ENCODE measurements around the gene PIK3AP1.
"Not testable (repeated sequence)": the region's sequence is repeated elsewhere in the genome, so short reads cannot be mapped to it uniquely, and the experiment has no call there.

The PIK3AP1 gene

GRCh38 chr10:96719850-96720421 lies 378 bp downstream of the PIK3AP1 start:
- no peak for DNase-seq (ENCODE audit: low read depth)

GRCh38 chr10:96719200-96719599 lies 1.1 kb downstream of the PIK3AP1 start:
- DNase-seq (ENCODE audit: low read depth): no peak

- no peak for DNase-seq (ENCODE audit: low read depth)
Observed at GRCh38 chr10:96718304-96718990, 1.9 kb downstream of the PIK3AP1 start.

GRCh38 chr10:96716390-96716789 lies 3.9 kb downstream of the PIK3AP1 start:
- no peak for DNase-seq (ENCODE audit: low read depth)

GRCh38 chr10:96714746-96715255 lies 5.5 kb downstream of the PIK3AP1 start:
- DNase-seq (ENCODE audit: low read depth): no peak

- DNase-seq (ENCODE audit: low read depth): no peak
Observed at GRCh38 chr10:96714031-96714590, 6.2 kb downstream of the PIK3AP1 start.

GRCh38 chr10:96712662-96713271 lies 7.5 kb downstream of the PIK3AP1 start:
- DNase-seq (ENCODE audit: low read depth): no peak

- no peak for DNase-seq (ENCODE audit: low read depth)
Observed at GRCh38 chr10:96711048-96711728, 9.1 kb downstream of the PIK3AP1 start.

- no peak for DNase-seq (ENCODE audit: low read depth)
Observed at GRCh38 chr10:96709525-96709924, 10.8 kb downstream of the PIK3AP1 start.

- no peak for DNase-seq (ENCODE audit: low read depth)
Observed at GRCh38 chr10:96708996-96709395, 11.3 kb downstream of the PIK3AP1 start.

GRCh38 chr10:96708456-96708855 lies 11.9 kb downstream of the PIK3AP1 start:
- no peak for DNase-seq (ENCODE audit: low read depth)

- DNase-seq (ENCODE audit: low read depth): no peak
Observed at GRCh38 chr10:96706331-96706853, 13.9 kb downstream of the PIK3AP1 start.

GRCh38 chr10:96705134-96705533 lies 15.2 kb downstream of the PIK3AP1 start:
- DNase-seq (ENCODE audit: low read depth): no peak

- DNase-seq (ENCODE audit: low read depth): no peak
Observed at GRCh38 chr10:96704563-96704962, 15.8 kb downstream of the PIK3AP1 start.

- DNase-seq (ENCODE audit: low read depth): no peak
Observed at GRCh38 chr10:96703358-96703757, 17.0 kb downstream of the PIK3AP1 start.

GRCh38 chr10:96701265-96701664 lies 19.0 kb downstream of the PIK3AP1 start:
- DNase-seq (ENCODE audit: low read depth): no peak

GRCh38 chr10:96700374-96701099 lies 19.8 kb downstream of the PIK3AP1 start:
- no peak for DNase-seq (ENCODE audit: low read depth)

- DNase-seq (ENCODE audit: low read depth): no peak
Observed at GRCh38 chr10:96699613-96700012, 20.7 kb downstream of the PIK3AP1 start.

- DNase-seq (ENCODE audit: low read depth): not testable (repeated sequence)
Observed at GRCh38 chr10:96698305-96698704, 22.0 kb downstream of the PIK3AP1 start.

- DNase-seq (ENCODE audit: low read depth): no peak
Observed at GRCh38 chr10:96697438-96697837, 22.9 kb downstream of the PIK3AP1 start.

- DNase-seq (ENCODE audit: low read depth): no peak
Observed at GRCh38 chr10:96696845-96697425, 23.4 kb downstream of the PIK3AP1 start.

Data from T-helper 22 cell (primary cell).